ENCODE results near the gene CNTN4. TPM values are rescaled to one million over a fixed set of nuclear protein-coding genes. Genes with fewer than 3 reads are reported as not detected.

Gene CNTN4
- total and polyA plus RNA-seq, 9 donors: 0.35 to 16.7 (median 3.0) TPM

- no peak for DNase-seq
- Histone ChIP-seq H3K9me3 (no peaks in the 10 kb centered on the region), H3K27ac (no peak overlapping the region), H3K36me3 (no peaks in the 10 kb centered on the region), H3K27me3 (no peaks in the 10 kb centered on the region), H3K4me1 (ENCODE audit: insufficient read depth) (no peaks in the 10 kb centered on the region), H3K4me3 (no peak overlapping the region)
- WGBS, 3 donors: 52 to 63% (median 54%) methylated on average over 2 of the region's 2 CpGs
- no peak for TF ChIP-seq POLR2A (IDR thresholded peaks at IDR 0.05)
- TF ChIP-seq CTCF (IDR thresholded peaks at IDR 0.05): no peak
- no peak for TF ChIP-seq EP300 (IDR thresholded peaks at IDR 0.05)
- intact Hi-C loops (cut with DNase I): no loop called here
Observed at GRCh38 chr3:2390926-2391532, 292.4 kb downstream of the CNTN4 start.

GRCh38 chr3:2391896-2392295 is 293.2 kb downstream of the CNTN4 start:
- intact Hi-C loops (cut with DNase I): no loop called here
- 87 to 91% (median 90%) methylated on average over 4 of the region's 4 CpGs for WGBS, 3 donors

DNA sequence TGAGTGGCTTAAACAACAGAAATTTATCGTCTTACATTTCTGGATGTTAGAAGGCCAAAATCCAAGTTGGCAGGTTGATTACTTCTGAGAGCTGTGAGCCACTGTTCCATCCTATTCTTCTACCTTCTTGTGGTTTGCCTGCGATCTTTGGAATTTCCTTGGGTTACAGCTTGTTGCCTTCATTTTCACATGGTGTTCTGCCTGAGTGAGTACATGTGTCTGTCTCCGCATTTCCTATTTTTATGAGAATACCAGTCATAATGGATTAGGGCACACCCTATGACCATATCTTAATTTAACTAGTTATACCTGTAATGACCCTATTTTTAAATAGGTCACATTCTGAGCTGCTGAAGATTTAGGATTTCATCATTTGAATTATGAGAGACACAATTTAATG is 294.3 kb downstream of the CNTN4 start:
- H3K9me3 ChIP-seq: no peaks in the 10 kb centered on the region
- 85 to 93% (median 88%) methylated on average over 3 of the region's 3 CpGs for WGBS, 3 donors
- no peak for DNase-seq
- no peak overlapping the region for H3K4me3 ChIP-seq
- intact Hi-C loops (cut with DNase I): no loop called here
- H3K27me3 ChIP-seq: no peaks in the 10 kb centered on the region
- H3K36me3 ChIP-seq: no peaks in the 10 kb centered on the region
- no peaks in the 10 kb centered on the region for H3K4me1 ChIP-seq (ENCODE audit: insufficient read depth)
- no peak for TF ChIP-seq POLR2A (IDR thresholded peaks at IDR 0.05)
- TF ChIP-seq EP300 (IDR thresholded peaks at IDR 0.05): no peak
- TF ChIP-seq CTCF (IDR thresholded peaks at IDR 0.05): no peak
- no peak overlapping the region for H3K27ac ChIP-seq

More at GRCh38 chr3:2391896-2392295, 293.2 kb downstream of the CNTN4 start:
- H3K4me1 ChIP-seq (ENCODE audit: insufficient read depth): no peaks in the 10 kb centered on the region
- no peak for DNase-seq
- TF ChIP-seq EP300 (IDR thresholded peaks at IDR 0.05): no peak
- no peak for TF ChIP-seq POLR2A (IDR thresholded peaks at IDR 0.05)
- TF ChIP-seq CTCF (IDR thresholded peaks at IDR 0.05): no peak
- no peak overlapping the region for H3K4me3 ChIP-seq
- H3K27ac ChIP-seq: no peak overlapping the region
- H3K27me3 ChIP-seq: no peaks in the 10 kb centered on the region
- no peaks in the 10 kb centered on the region for H3K36me3 ChIP-seq
- no peaks in the 10 kb centered on the region for H3K9me3 ChIP-seq

DNA sequence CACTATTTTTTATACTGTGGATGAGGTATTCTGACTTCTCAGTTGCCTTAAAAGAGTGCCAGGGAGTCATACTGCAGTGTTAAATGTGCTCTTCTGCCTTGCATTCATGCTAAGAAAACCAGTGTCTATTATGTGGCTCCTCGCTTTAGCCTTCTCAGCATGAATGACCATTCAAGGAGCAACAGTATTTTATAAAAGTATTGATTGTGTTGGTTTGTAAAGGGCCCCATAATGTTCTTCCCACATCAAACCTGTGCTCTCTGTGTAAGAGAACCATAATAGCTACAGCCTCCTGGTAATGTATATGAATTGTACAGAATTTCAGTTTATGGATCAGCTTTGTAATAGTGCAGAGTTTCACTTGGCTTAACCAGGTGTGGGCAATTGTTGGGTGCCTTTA is 316.4 kb downstream of the CNTN4 start:
- WGBS, 3 donors: 86 to 92% (median 90%) methylated on average over 1 of the region's 1 CpG

More for the DNA sequence above, 316.4 kb downstream of the CNTN4 start:
- Histone ChIP-seq H3K9me3 (no peaks in the 10 kb centered on the region), H3K4me3 (no peak overlapping the region), H3K36me3 (no peaks in the 10 kb centered on the region), H3K4me1 (ENCODE audit: insufficient read depth) (no peaks in the 10 kb centered on the region), H3K27ac (no peak overlapping the region), H3K27me3 (no peaks in the 10 kb centered on the region)
- DNase-seq: no peak
- intact Hi-C loops (cut with DNase I): no loop called here
- no peak for TF ChIP-seq CTCF (IDR thresholded peaks at IDR 0.05)
- no peak for TF ChIP-seq POLR2A (IDR thresholded peaks at IDR 0.05)
- no peak for TF ChIP-seq EP300 (IDR thresholded peaks at IDR 0.05)

All from ovary (tissue), 9 donors.